GM21515 (cell line): ENCODE measurements around the gene RPN1.
"Not testable (repeated sequence)": the region's sequence is repeated elsewhere in the genome, so short reads cannot be mapped to it uniquely, and the experiment has no call there.

Experiments
- ATAC-seq: cut with Tn5 transposase; IDR thresholded peaks from one replicate; pipeline ENCODE4 v1.9.1; 2021; ENCODE audit not compliant: unreplicated experiment

Gene RPN1

GRCh38 chr3:128650096-128651050 lies at the start of gene RPN1:
TSS of gene RPN1 (minus strand) at chr3:128650818. CDS start at chr3:128650800, 18 bp downstream.
- ATAC-seq, result peak; percentile 97

GRCh38 chr3:128698211-128699047 lies 47.8 kb upstream of the RPN1 start:
- no peak for ATAC-seq

GRCh38 chr3:128697341-128697740 lies 46.7 kb upstream of the RPN1 start:
- no peak for ATAC-seq

GRCh38 chr3:128693696-128694095 lies 43.1 kb upstream of the RPN1 start:
- no peak for ATAC-seq

GRCh38 chr3:128689060-128689459 lies 38.4 kb upstream of the RPN1 start:
- no peak for ATAC-seq

- no peak for ATAC-seq
These were observed 35.8 kb upstream of the RPN1 start for GRCh38 chr3:128686465-128686864.

GRCh38 chr3:128684986-128685726 lies 34.5 kb upstream of the RPN1 start:
- ATAC-seq, result no peak

GRCh38 chr3:128683957-128684356 lies 33.3 kb upstream of the RPN1 start:
- no peak for ATAC-seq

GRCh38 chr3:128681369-128681829 lies 30.8 kb upstream of the RPN1 start:
- ATAC-seq, result no peak

- ATAC-seq, result peak; percentile 96
These were observed 30.2 kb upstream of the RPN1 start for GRCh38 chr3:128680603-128681368.

- no peak for ATAC-seq
These were observed 28.7 kb upstream of the RPN1 start for GRCh38 chr3:128679338-128679737.

GRCh38 chr3:128675802-128676201 lies 25.2 kb upstream of the RPN1 start:
- not testable (repeated sequence) for ATAC-seq

- no peak for ATAC-seq
These were observed 23.7 kb upstream of the RPN1 start for GRCh38 chr3:128674161-128674784.

- ATAC-seq, result no peak
These were observed 17.0 kb upstream of the RPN1 start for GRCh38 chr3:128667641-128668040.

GRCh38 chr3:128665362-128666021 lies 14.9 kb upstream of the RPN1 start:
- ATAC-seq, result no peak

- ATAC-seq, result no peak
These were observed 12.5 kb upstream of the RPN1 start for GRCh38 chr3:128663151-128663550.

GRCh38 chr3:128655531-128655930 lies 4.9 kb upstream of the RPN1 start:
- ATAC-seq, result no peak

- ATAC-seq, result not testable (repeated sequence)
These were observed 3.6 kb upstream of the RPN1 start for GRCh38 chr3:128653993-128654805.
